SU-DHL-6 (cell line): ENCODE results near the gene C10orf120.

Source experiments
- H2AFZ ChIP-seq: fragments of 200-600 bp; sonication (generic); 2 replicates; pipeline ENCODE4 v1.6.1; 2014; ENCODE audit warnings: low read depth, mild to moderate bottlenecking, moderate library complexity, mixed read lengths, antibody characterized with exemption, low read length; ENCODE audit not compliant: severe bottlenecking
- H3F3A ChIP-seq: fragments of 200-600 bp; shearing (Covaris generic); 2 replicates; pipeline ENCODE4 v1.6.0; 2016; ENCODE audit warnings: antibody characterized with exemption, mild to moderate bottlenecking; ENCODE audit not compliant: insufficient read depth
- H3K27ac ChIP-seq: fragments of 200-600 bp; sonication (generic); 2 replicates; pipeline ENCODE4 v1.5.1; 2016; ENCODE audit warnings: low read depth, mild to moderate bottlenecking, low read length, moderate library complexity, mixed read lengths
- H3K27me3 ChIP-seq: fragments of 200-600 bp; sonication (generic), shearing (Covaris generic); 2 replicates; pipeline ENCODE4 v1.6.0; 2014; ENCODE audit warnings: mild to moderate bottlenecking, low read length
- H3K36me3 ChIP-seq: fragments of 200-600 bp; sonication (generic); 2 replicates; pipeline ENCODE4 v1.6.1; 2014; ENCODE audit warnings: mild to moderate bottlenecking, low read length, mixed read lengths
- H3K4me2 ChIP-seq: fragments of 300-600, 200-600 bp; shearing (Covaris generic), sonication (generic); 2 replicates; pipeline ENCODE4 v1.6.0; 2014; ENCODE audit warnings: low read length, low read depth, mild to moderate bottlenecking; ENCODE audit not compliant: poor library complexity, severe bottlenecking
- H3K4me3 ChIP-seq: fragments of 200-600 bp; sonication (generic); 2 replicates; pipeline ENCODE4 v1.5.1; 2014; ENCODE audit warnings: antibody characterized with exemption, low read length, mild to moderate bottlenecking, mixed read lengths; ENCODE audit not compliant: insufficient read depth, poor library complexity, severe bottlenecking
- H3K79me2 ChIP-seq: fragments of 200-600 bp; sonication (generic); 2 replicates; pipeline ENCODE4 v1.6.1; 2014; ENCODE audit warnings: mild to moderate bottlenecking, low read length, moderate library complexity; ENCODE audit not compliant: insufficient read depth
- H3K9ac ChIP-seq: fragments of 200-600 bp; sonication (generic); 2 replicates; pipeline ENCODE4 v1.7.0; 2014; ENCODE audit warnings: mild to moderate bottlenecking, low read length
- H3K9me2 ChIP-seq: fragments of 200-600 bp; sonication (generic); replicated peaks from 2 replicates; pipeline ENCODE4 v1.6.1; 2014; ENCODE audit warnings: low read length; ENCODE audit not compliant: insufficient read depth
- H3K9me3 ChIP-seq: fragments of 200-600 bp; sonication (generic); 2 replicates; pipeline ENCODE4 v1.6.1; 2014; ENCODE audit warnings: low read length, mixed read lengths; ENCODE audit not compliant: insufficient read depth
- H4K20me1 ChIP-seq: fragments of 200-600 bp; sonication (generic); 2 replicates; pipeline ENCODE4 v1.6.1; 2014; ENCODE audit warnings: low read depth, mild to moderate bottlenecking, antibody characterized with exemption, low read length, moderate library complexity, mixed read lengths
- CTCF ChIP-seq: fragments of 200-600 bp; sonication (generic); IDR thresholded peaks from one replicate; pipeline ENCODE4 v1.5.1; 2017; ENCODE audit warnings: antibody characterized with exemption, mild to moderate bottlenecking, low read length, moderate library complexity; ENCODE audit not compliant: insufficient read depth, poor library complexity, severe bottlenecking
- EZH2phosphoT487 ChIP-seq: fragments of 200-600 bp; sonication (generic), shearing (Covaris generic); conservative IDR thresholded peaks from 2 replicates; pipeline ENCODE4 v1.6.1; 2018; ENCODE audit warnings: mild to moderate bottlenecking, antibody characterized with exemption, low read length, moderate library complexity, mixed read lengths

The C10orf120 gene

GRCh38 chr10:122721111-122721510 lies 21.5 kb upstream of the C10orf120 start:
- Histone ChIP-seq H3K79me2 (no peaks in the 10 kb centered on the region), H2AFZ (no peak overlapping the region), H3K27me3 (no peaks in the 10 kb centered on the region)

GRCh38 chr10:122716025-122716424 lies 16.4 kb upstream of the C10orf120 start:
- H3F3A ChIP-seq, result no peaks in the 10 kb centered on the region
- TF ChIP-seq EZH2phosphoT487 (no peak), CTCF (no peak)
- no peak overlapping the region for H3K4me2 ChIP-seq
- H3K36me3 ChIP-seq, result no peaks in the 10 kb centered on the region
- H3K9ac ChIP-seq, result no peak overlapping the region
- no peaks in the 10 kb centered on the region for H3K27me3 ChIP-seq
- no peaks in the 10 kb centered on the region for H4K20me1 ChIP-seq
- no peaks in the 10 kb centered on the region for H3K9me3 ChIP-seq
- H3K27ac ChIP-seq, result no peak overlapping the region
- H3K9me2 ChIP-seq, result no peaks in the 10 kb centered on the region
- no peak overlapping the region for H2AFZ ChIP-seq
- no peaks in the 10 kb centered on the region for H3K79me2 ChIP-seq
- H3K4me3 ChIP-seq, result no peak overlapping the region

More at GRCh38 chr10:122721111-122721510, 21.5 kb upstream of the C10orf120 start:
- H3K36me3 ChIP-seq, result no peaks in the 10 kb centered on the region
- no peaks in the 10 kb centered on the region for H4K20me1 ChIP-seq
- no peaks in the 10 kb centered on the region for H3K9me3 ChIP-seq
- H3K9ac ChIP-seq, result no peak overlapping the region
- H3K9me2 ChIP-seq, result no peaks in the 10 kb centered on the region
- no peaks in the 10 kb centered on the region for H3F3A ChIP-seq
- no peak overlapping the region for H3K4me3 ChIP-seq
- H3K27ac ChIP-seq, result no peak overlapping the region
- no peak overlapping the region for H3K4me2 ChIP-seq
- no peak for TF ChIP-seq CTCF
- no peak for TF ChIP-seq EZH2phosphoT487

- no peaks in the 10 kb centered on the region for H3K36me3 ChIP-seq
- no peaks in the 10 kb centered on the region for H3F3A ChIP-seq
- no peak overlapping the region for H3K4me2 ChIP-seq
- H2AFZ ChIP-seq, result no peak overlapping the region
- no peaks in the 10 kb centered on the region for H3K9me2 ChIP-seq
- no peak overlapping the region for H3K27ac ChIP-seq
- no peak for TF ChIP-seq EZH2phosphoT487
- no peak for TF ChIP-seq CTCF
- no peaks in the 10 kb centered on the region for H4K20me1 ChIP-seq
- H3K4me3 ChIP-seq, result no peak overlapping the region
- H3K9ac ChIP-seq, result no peak overlapping the region
- no peaks in the 10 kb centered on the region for H3K9me3 ChIP-seq
- H3K27me3 ChIP-seq, result no peaks in the 10 kb centered on the region
- no peaks in the 10 kb centered on the region for H3K79me2 ChIP-seq
These were observed 15.9 kb upstream of the C10orf120 start for GRCh38 chr10:122715576-122715975.
